Mucosa of descending colon (tissue), 3 donors: ENCODE results near the gene LOXL4. TPM values are rescaled to one million over a fixed set of nuclear protein-coding genes. Genes with fewer than 3 reads are reported as not detected.

Experiments used
- ATAC-seq: fragments of 200-7000 bp; cut with Tn5 transposase; one replicate; pipeline ENCODE4 v1.9.1; 2020; ENCODE audit warnings: mild to moderate bottlenecking, moderate library complexity
- DNase-seq, 3 donors: peaks; one replicate each; pipeline ENCODE4 v3.0.0-alpha.2; 2020
- H3K36me3 ChIP-seq: fragments of 200-600 bp; one replicate; pipeline ENCODE4 v1.8.0; 2021; ENCODE audit warnings: low read depth, mild to moderate bottlenecking
- H3K4me1 ChIP-seq: fragments of 200-600 bp; one replicate; pipeline ENCODE4 v1.8.0; 2021; ENCODE audit warnings: low read depth, mild to moderate bottlenecking
- H3K4me3 ChIP-seq: fragments of 200-600 bp; one replicate; pipeline ENCODE4 v1.8.0; 2021; ENCODE audit warnings: mild to moderate bottlenecking
- H3K9me3 ChIP-seq: fragments of 200-600 bp; one replicate; pipeline ENCODE4 v1.8.0; 2021; ENCODE audit warnings: mild to moderate bottlenecking
- CTCF ChIP-seq: fragments of 200-600 bp; IDR thresholded peaks from one replicate; pipeline ENCODE4 v1.8.0; 2022; ENCODE audit warnings: antibody characterized with exemption, mild to moderate bottlenecking
- intact Hi-C, 2 donors: fragments of 100-400 bp; cut with DNase I in 1 of 2; cut with micrococcal nuclease in 1 of 2; formaldehyde crosslinking; loops; one replicate each; pipeline versions ENCODE4 v1.11.0 to v1.11.1; 2022; cut with DNase I, micrococcal nuclease
- total RNA-seq, 3 donors: library from RNA; stranded (reverse); fragmentation: NEBNext Ultra II Directional in 2 of 3; extraction: Animal tissue kit (Norgen Biotek cat#: 25700) in 2 of 3; gene quantifications; one replicate each; pipeline versions ENCODE4 v1.2.1 to v1.2.4, GENCODE V29; 2021 to 2023
- donor health status: DM: no; HTN: no; CAD: no; lungs with moderate emphysema.
- donor health status: DM: no; HTN: no; CAD: no.
- donor health status: DM: no; HTN: yes; CAD: no.

Gene LOXL4
- total RNA-seq, 3 donors from 2014 or later: 0.58 to 7.8 (median 0.58) TPM

GRCh38 chr10:98266647-98267046, 1.3 kb downstream of the LOXL4 start:
- intact Hi-C loops: no loop called here
- ATAC-seq (no peak), DNase-seq (no peak)
- Histone ChIP-seq H3K36me3 (no peaks in the 10 kb centered on the region), H3K9me3 (no peaks in the 10 kb centered on the region), H3K4me3 (no peak overlapping the region), H3K4me1 (peaks cover 4% of the 10 kb centered on the region)
- TF ChIP-seq CTCF: no peak

- Histone ChIP-seq H3K9me3 (no peaks in the 10 kb centered on the region), H3K36me3 (no peaks in the 10 kb centered on the region), H3K4me1 (peaks cover 4% of the 10 kb centered on the region), H3K4me3 (no peak overlapping the region)
- no peak for DNase-seq
- ATAC-seq: no peak
- intact Hi-C loops: no loop called here
- TF ChIP-seq CTCF: no peak
Observed at GRCh38 chr10:98265403-98266378, 2.3 kb downstream of the LOXL4 start.

- Histone ChIP-seq H3K9me3 (no peaks in the 10 kb centered on the region), H3K4me1 (peaks cover 4% of the 10 kb centered on the region), H3K4me3 (no peak overlapping the region), H3K36me3 (no peaks in the 10 kb centered on the region)
- ATAC-seq: no peak
- intact Hi-C loops: no loop called here
- TF ChIP-seq CTCF: no peak
- no peak for DNase-seq
Observed at GRCh38 chr10:98264378-98265065, 3.5 kb downstream of the LOXL4 start.

GRCh38 chr10:98263088-98263487, 4.9 kb downstream of the LOXL4 start:
- ATAC-seq (no peak), DNase-seq (no peak)
- Histone ChIP-seq H3K4me3 (no peak overlapping the region), H3K36me3 (no peaks in the 10 kb centered on the region), H3K9me3 (no peaks in the 10 kb centered on the region), H3K4me1 (peaks cover 4% of the 10 kb centered on the region)
- intact Hi-C loops: no loop called here
- TF ChIP-seq CTCF: no peak

- ATAC-seq: peak; percentile 47
- no peak for TF ChIP-seq CTCF
- no peaks in the 10 kb centered on the region for H3K4me1 ChIP-seq
- peak in 1 of 3 donors; percentile 21 for DNase-seq
- no peaks in the 10 kb centered on the region for H3K9me3 ChIP-seq
- no peaks in the 10 kb centered on the region for H3K36me3 ChIP-seq
- no peak overlapping the region for H3K4me3 ChIP-seq
- intact Hi-C loops: no loop called here
Observed at GRCh38 chr10:98262571-98262970, 5.4 kb downstream of the LOXL4 start.
